Stimulated activated naive B cell treated with anti-CD40 and anti-IgM and Interleukin-4, amounts not matched to agents 10 μg/mL and 1 μg/mL and 100 μg/mL, for 72 hours (primary cell): ENCODE measurements around the gene CBLB.

ENCODE experiments used
- ATAC-seq, 2 donors: fragments of 150-1000 bp; cut with Tn5 transposase; replicated peaks; 2 replicates each; pipeline ENCODE4 v1.10.0; 2021; ENCODE audit warnings: moderate library complexity in 1 of 2
- DNase-seq: peaks from one replicate; pipeline ENCODE4 v3.0.0; 2021
- H3K27ac Mint-ChIP-seq: one replicate; pipeline ENCODE4 v1.8.0; 2022; ENCODE audit warnings: mild to moderate bottlenecking, mixed read lengths
- H3K27me3 Mint-ChIP-seq, 2 donors: one replicate each; pipeline ENCODE4 v1.8.0; 2022; ENCODE audit warnings: mixed read lengths in 2 of 2
- H3K36me3 Mint-ChIP-seq, 2 donors: one replicate each; pipeline ENCODE4 v1.8.0; 2022; ENCODE audit warnings: mixed read lengths in 2 of 2, mild to moderate bottlenecking in 1 of 2
- H3K4me1 Mint-ChIP-seq, 2 donors: one replicate each; pipeline ENCODE4 v1.8.0; 2022; ENCODE audit warnings: mixed read lengths in 2 of 2, mild to moderate bottlenecking in 1 of 2
- H3K4me3 Mint-ChIP-seq, 2 donors: one replicate each; pipeline ENCODE4 v1.8.0; 2022; ENCODE audit warnings: mild to moderate bottlenecking in 2 of 2, mixed read lengths in 2 of 2, moderate library complexity in 1 of 2
- H3K9me3 Mint-ChIP-seq, 2 donors: one replicate each; pipeline ENCODE4 v1.8.0; 2022; ENCODE audit warnings: mixed read lengths in 2 of 2, mild to moderate bottlenecking in 1 of 2

The CBLB gene

GRCh38 chr3:105788593-105788992 is 80.2 kb downstream of the CBLB start:
- H3K27me3 Mint-ChIP-seq, result no peaks in the 10 kb centered on the region
- H3K4me1 Mint-ChIP-seq, result peaks cover 19 to 44% of the 10 kb centered on the region in 2 donors
- peaks cover 3 to 4% of the 10 kb centered on the region in 2 donors for H3K36me3 Mint-ChIP-seq
- ATAC-seq, result no peak
- H3K4me3 Mint-ChIP-seq, result no peak overlapping the region
- H3K27ac Mint-ChIP-seq, result no peak overlapping the region
- DNase-seq, result no peak
- no peaks in the 10 kb centered on the region for H3K9me3 Mint-ChIP-seq

GRCh38 chr3:105787453-105787852 is 81.4 kb downstream of the CBLB start:
- Mint-ChIP-seq H3K27ac (no peak overlapping the region), H3K36me3 (peaks cover 0 to 4% of the 10 kb centered on the region in 2 donors), H3K4me3 (no peak overlapping the region)

GRCh38 chr3:105786990-105787389 is 81.8 kb downstream of the CBLB start:
- Mint-ChIP-seq H3K27me3 (no peaks in the 10 kb centered on the region), H3K4me3 (no peak overlapping the region), H3K9me3 (no peaks in the 10 kb centered on the region), H3K27ac (no peak overlapping the region), H3K36me3 (peaks cover 0 to 4% of the 10 kb centered on the region in 2 donors), H3K4me1 (peaks cover 10 to 37% of the 10 kb centered on the region in 2 donors)
- ATAC-seq, result no peak
- no peak for DNase-seq

More at GRCh38 chr3:105787453-105787852, 81.4 kb downstream of the CBLB start:
- ATAC-seq (no peak), DNase-seq (no peak)
- Mint-ChIP-seq H3K4me1 (peaks cover 15 to 37% of the 10 kb centered on the region in 2 donors), H3K9me3 (no peaks in the 10 kb centered on the region), H3K27me3 (no peaks in the 10 kb centered on the region)

GRCh38 chr3:105786241-105786640 is 82.6 kb downstream of the CBLB start:
- Mint-ChIP-seq H3K27me3 (no peaks in the 10 kb centered on the region), H3K4me1 (peaks cover 10 to 44% of the 10 kb centered on the region in 2 donors), H3K36me3 (peaks cover 0 to 4% of the 10 kb centered on the region in 2 donors), H3K27ac (no peak overlapping the region), H3K4me3 (no peak overlapping the region), H3K9me3 (no peaks in the 10 kb centered on the region)
- no peak for ATAC-seq
- no peak for DNase-seq

GRCh38 chr3:105785803-105786202 is 83.0 kb downstream of the CBLB start:
- Mint-ChIP-seq H3K4me3 (no peak overlapping the region), H3K9me3 (no peaks in the 10 kb centered on the region), H3K27me3 (no peaks in the 10 kb centered on the region), H3K27ac (no peak overlapping the region), H3K4me1 (peaks cover 10 to 45% of the 10 kb centered on the region in 2 donors), H3K36me3 (peaks cover 0 to 4% of the 10 kb centered on the region in 2 donors)
- no peak for ATAC-seq
- no peak for DNase-seq

GRCh38 chr3:105783631-105784030 is 85.2 kb downstream of the CBLB start:
- Mint-ChIP-seq H3K4me1 (peaks cover 5 to 39% of the 10 kb centered on the region in 2 donors), H3K9me3 (no peaks in the 10 kb centered on the region), H3K36me3 (peaks cover 0 to 4% of the 10 kb centered on the region in 2 donors), H3K27ac (no peak overlapping the region), H3K27me3 (no peaks in the 10 kb centered on the region), H3K4me3 (no peak overlapping the region)
- DNase-seq, result no peak
- no peak for ATAC-seq

GRCh38 chr3:105781871-105782270 is 86.9 kb downstream of the CBLB start:
- Mint-ChIP-seq H3K9me3 (no peaks in the 10 kb centered on the region), H3K4me3 (no peak overlapping the region), H3K36me3 (peaks cover 0 to 4% of the 10 kb centered on the region in 2 donors), H3K4me1 (peaks cover 5 to 46% of the 10 kb centered on the region in 2 donors), H3K27me3 (no peaks in the 10 kb centered on the region), H3K27ac (no peak overlapping the region)
- ATAC-seq (no peak), DNase-seq (no peak)

GRCh38 chr3:105780107-105780506 is 88.7 kb downstream of the CBLB start:
- no peaks in the 10 kb centered on the region for H3K27me3 Mint-ChIP-seq

GRCh38 chr3:105775368-105775767 is 93.4 kb downstream of the CBLB start:
- H3K4me1 Mint-ChIP-seq, result peaks cover 24 to 54% of the 10 kb centered on the region in 2 donors
- no peaks in the 10 kb centered on the region for H3K9me3 Mint-ChIP-seq
- DNase-seq (no peak), ATAC-seq (peak in 1 of 2 donors; percentile 35)
- H3K27me3 Mint-ChIP-seq, result no peaks in the 10 kb centered on the region
- no peak overlapping the region for H3K27ac Mint-ChIP-seq
- H3K36me3 Mint-ChIP-seq, result peaks cover 0 to 11% of the 10 kb centered on the region in 2 donors
- no peak overlapping the region for H3K4me3 Mint-ChIP-seq

More at GRCh38 chr3:105780107-105780506, 88.7 kb downstream of the CBLB start:
- no peak overlapping the region for H3K27ac Mint-ChIP-seq
- H3K4me1 Mint-ChIP-seq, result peaks cover 8 to 40% of the 10 kb centered on the region in 2 donors
- H3K4me3 Mint-ChIP-seq, result no peak overlapping the region
- DNase-seq, result no peak
- peaks cover 0 to 4% of the 10 kb centered on the region in 2 donors for H3K36me3 Mint-ChIP-seq
- no peak for ATAC-seq
- no peaks in the 10 kb centered on the region for H3K9me3 Mint-ChIP-seq

GRCh38 chr3:105774444-105775180 is 94.2 kb downstream of the CBLB start:
- H3K4me1 Mint-ChIP-seq, result peaks cover 24 to 55% of the 10 kb centered on the region in 2 donors

GRCh38 chr3:105773291-105773690 is 95.5 kb downstream of the CBLB start:
- DNase-seq (no peak), ATAC-seq (no peak)
- Mint-ChIP-seq H3K36me3 (peaks cover 6 to 25% of the 10 kb centered on the region in 2 donors), H3K27ac (no peak overlapping the region), H3K4me1 (peaks cover 24 to 61% of the 10 kb centered on the region in 2 donors), H3K4me3 (no peak overlapping the region), H3K9me3 (peaks cover 0 to 1% of the 10 kb centered on the region in 2 donors), H3K27me3 (no peaks in the 10 kb centered on the region)

More at GRCh38 chr3:105774444-105775180, 94.2 kb downstream of the CBLB start:
- Mint-ChIP-seq H3K27ac (no peak overlapping the region), H3K27me3 (no peaks in the 10 kb centered on the region), H3K36me3 (peaks cover 2 to 17% of the 10 kb centered on the region in 2 donors), H3K4me3 (peak overlapping the region in 1 of 2 donors; percentile 14), H3K9me3 (no peaks in the 10 kb centered on the region)
- DNase-seq (no peak), ATAC-seq (peak; percentile 86 to 91)

- Mint-ChIP-seq H3K4me1 (peaks cover 27 to 62% of the 10 kb centered on the region in 2 donors), H3K4me3 (no peak overlapping the region), H3K27ac (no peak overlapping the region), H3K36me3 (peaks cover 6 to 25% of the 10 kb centered on the region in 2 donors), H3K9me3 (peaks cover 0 to 1% of the 10 kb centered on the region in 2 donors), H3K27me3 (no peaks in the 10 kb centered on the region)
- ATAC-seq (no peak), DNase-seq (no peak)
Observed at GRCh38 chr3:105772635-105773034, 96.2 kb downstream of the CBLB start.

- Mint-ChIP-seq H3K27ac (no peak overlapping the region), H3K27me3 (no peaks in the 10 kb centered on the region), H3K4me3 (no peak overlapping the region), H3K9me3 (peaks cover 0 to 1% of the 10 kb centered on the region in 2 donors), H3K36me3 (peaks cover 6 to 25% of the 10 kb centered on the region in 2 donors), H3K4me1 (peaks cover 27 to 63% of the 10 kb centered on the region in 2 donors)
- ATAC-seq (no peak), DNase-seq (no peak)
Observed at GRCh38 chr3:105771392-105771791, 97.4 kb downstream of the CBLB start.

GRCh38 chr3:105770410-105770809 is 98.4 kb downstream of the CBLB start:
- DNase-seq, result no peak
- no peak overlapping the region for H3K4me3 Mint-ChIP-seq
- ATAC-seq, result no peak
- no peak overlapping the region for H3K27ac Mint-ChIP-seq
- peaks cover 6 to 25% of the 10 kb centered on the region in 2 donors for H3K36me3 Mint-ChIP-seq
- H3K9me3 Mint-ChIP-seq, result peaks cover 0 to 1% of the 10 kb centered on the region in 2 donors
- no peaks in the 10 kb centered on the region for H3K27me3 Mint-ChIP-seq
- peaks cover 25 to 67% of the 10 kb centered on the region in 2 donors for H3K4me1 Mint-ChIP-seq

- H3K4me3 Mint-ChIP-seq, result no peak overlapping the region
- DNase-seq (no peak), ATAC-seq (no peak)
- no peak overlapping the region for H3K27ac Mint-ChIP-seq
- H3K36me3 Mint-ChIP-seq, result peaks cover 14 to 31% of the 10 kb centered on the region in 2 donors
- peaks cover 30 to 67% of the 10 kb centered on the region in 2 donors for H3K4me1 Mint-ChIP-seq
- H3K9me3 Mint-ChIP-seq, result peaks cover 0 to 3% of the 10 kb centered on the region in 2 donors
- H3K27me3 Mint-ChIP-seq, result no peaks in the 10 kb centered on the region
Observed at GRCh38 chr3:105767776-105768175, 101.0 kb downstream of the CBLB start.
